Measurements from ENCODE around the gene KRTAP10-5.

KRTAP10-5 gene

DNA sequence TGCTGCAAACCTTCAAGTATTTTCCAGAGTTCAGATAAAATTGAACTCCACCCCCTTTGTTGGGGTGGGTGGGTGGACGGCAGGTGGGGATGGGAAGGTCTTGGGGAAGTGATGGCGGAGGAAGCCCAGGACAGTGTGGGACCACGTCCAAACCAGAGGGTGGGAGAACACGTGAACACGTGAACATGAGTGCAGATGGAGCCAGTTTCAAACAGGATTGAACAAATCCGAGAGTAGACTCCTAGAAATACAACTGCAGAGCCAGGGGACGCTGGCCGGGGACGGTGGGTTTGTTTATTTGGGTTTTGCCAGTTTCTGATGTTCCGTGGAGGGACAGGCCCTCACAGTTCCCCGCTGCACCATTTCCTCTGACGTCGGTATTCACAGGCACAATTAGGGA, 32.0 kb downstream of the KRTAP10-5 start:
- no peak for DNase-seq

DNA sequence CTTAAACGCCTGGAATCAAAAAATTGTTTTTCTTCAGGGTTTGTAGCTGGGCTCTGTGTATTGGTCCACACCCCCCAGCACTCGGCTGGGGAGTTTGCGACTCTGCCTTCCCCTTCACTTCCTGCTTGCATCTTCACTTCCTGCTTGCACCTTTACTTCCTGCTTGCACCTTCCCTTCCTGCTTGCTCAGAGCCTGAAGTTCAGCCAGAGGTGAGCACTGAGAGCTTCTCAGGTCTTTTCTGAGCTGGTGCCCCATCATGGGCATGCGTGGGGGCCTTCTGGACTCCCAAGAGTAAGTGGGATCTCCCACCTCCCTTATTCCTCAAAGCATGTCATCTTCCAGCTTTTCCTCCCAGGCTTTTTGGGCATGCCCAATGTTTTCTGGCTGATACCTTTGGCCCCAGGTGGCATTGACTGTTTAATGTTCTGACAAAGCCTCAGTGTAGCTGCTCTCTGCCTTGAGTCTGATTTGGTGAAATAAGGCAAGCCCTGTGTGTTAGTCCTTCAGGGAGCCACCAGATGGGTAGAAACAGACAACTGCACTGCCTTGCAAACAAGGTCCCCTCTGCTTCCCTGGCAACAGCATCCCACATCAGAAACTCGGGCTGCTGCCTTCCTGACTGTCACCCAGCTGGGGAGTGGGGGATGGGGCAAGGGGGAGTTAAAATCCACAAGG, 32.6 kb downstream of the KRTAP10-5 start:
- DNase-seq, result peak; percentile 47

DNA sequence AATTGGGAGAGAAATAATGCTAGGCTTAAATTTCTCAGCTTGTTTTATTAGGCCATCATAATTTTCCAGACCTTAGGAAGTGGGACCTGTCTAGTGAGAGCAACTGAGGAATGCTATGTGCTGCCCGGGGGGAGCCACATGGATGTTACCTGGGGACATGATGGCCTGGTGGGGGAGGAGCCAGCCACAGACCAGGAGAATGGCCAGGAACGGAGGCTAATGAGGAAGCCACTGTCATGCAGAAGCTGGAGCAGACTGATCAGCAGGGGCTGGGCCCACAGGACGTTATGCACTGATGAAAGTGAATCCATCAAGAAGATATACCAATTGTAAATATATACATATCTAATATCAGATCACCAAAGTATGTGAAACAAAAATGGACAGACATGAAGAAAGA, 35.8 kb downstream of the KRTAP10-5 start:
- DNase-seq, result no peak

GRCh38 chr21:44542716-44543115, 37.7 kb downstream of the KRTAP10-5 start:
- DNase-seq, result no peak

GRCh38 chr21:44540741-44541288, 39.6 kb downstream of the KRTAP10-5 start:
- DNase-seq, result no peak

DNA sequence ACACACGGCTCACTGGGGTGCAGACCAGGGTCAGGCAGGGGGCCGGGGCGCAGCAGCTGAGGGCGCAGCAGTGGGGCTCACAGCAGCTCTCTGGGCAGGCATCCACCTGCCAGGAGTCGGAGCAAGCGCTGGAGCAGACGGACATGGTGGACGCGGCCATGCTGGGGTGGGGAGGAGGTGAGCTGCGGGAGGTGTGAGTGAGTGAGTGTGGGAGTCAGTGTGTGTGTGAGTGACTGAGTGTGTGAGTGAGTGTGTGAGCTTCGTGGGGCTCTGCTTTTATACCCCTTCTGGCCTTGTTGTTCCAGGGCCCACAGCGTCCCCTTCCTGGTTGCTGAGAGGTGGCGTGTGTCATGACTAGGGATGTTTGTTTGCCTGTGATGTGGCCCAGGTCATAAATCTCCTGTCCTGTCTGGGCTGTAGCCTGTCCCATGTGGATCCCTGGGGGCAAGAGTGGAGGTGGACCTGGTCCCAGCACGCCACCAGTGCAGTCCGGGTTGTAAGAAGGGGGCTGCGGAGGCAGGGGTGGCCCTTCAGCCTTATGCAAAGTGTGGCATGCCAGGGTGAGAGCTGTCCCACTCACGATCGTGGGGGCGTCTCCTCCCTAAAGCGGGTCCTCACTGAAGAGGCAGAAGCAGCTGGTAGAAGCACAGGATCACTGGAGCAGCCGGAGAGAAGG, 40.3 kb downstream of the KRTAP10-5 start, which contains the start of gene KRTAP10-1:
TSS of gene KRTAP10-1 (minus strand) at position 205 of the 676 bp plus-strand sequence. CDS start at position 160, 45 bp downstream.
- no peak for DNase-seq

GRCh38 chr21:44539046-44539445, 41.4 kb downstream of the KRTAP10-5 start:
- no peak for DNase-seq

- DNase-seq, result no peak
These were observed 42.2 kb downstream of the KRTAP10-5 start for GRCh38 chr21:44537930-44538911.

GRCh38 chr21:44535963-44536362, 44.4 kb downstream of the KRTAP10-5 start:
- no peak for DNase-seq

DNA sequence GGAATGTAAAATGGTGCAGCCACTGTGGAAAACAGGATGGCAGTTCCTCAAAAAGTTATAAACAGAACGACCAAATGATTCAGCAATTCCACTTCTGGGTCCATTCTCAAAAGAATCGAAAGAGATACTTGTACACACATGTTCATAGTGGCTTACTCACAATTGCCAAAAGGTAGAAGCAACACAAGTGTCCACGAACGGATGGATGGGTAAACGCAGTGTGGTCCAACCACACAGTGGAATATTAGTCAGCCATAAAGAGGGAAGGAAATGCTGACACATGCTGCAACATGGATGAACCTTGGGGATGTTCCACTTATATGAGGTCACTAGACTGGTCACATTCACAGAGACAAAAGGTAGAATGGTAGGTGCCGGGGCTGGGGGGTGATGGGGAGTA, 45.7 kb downstream of the KRTAP10-5 start:
- DNase-seq, result no peak

DNA sequence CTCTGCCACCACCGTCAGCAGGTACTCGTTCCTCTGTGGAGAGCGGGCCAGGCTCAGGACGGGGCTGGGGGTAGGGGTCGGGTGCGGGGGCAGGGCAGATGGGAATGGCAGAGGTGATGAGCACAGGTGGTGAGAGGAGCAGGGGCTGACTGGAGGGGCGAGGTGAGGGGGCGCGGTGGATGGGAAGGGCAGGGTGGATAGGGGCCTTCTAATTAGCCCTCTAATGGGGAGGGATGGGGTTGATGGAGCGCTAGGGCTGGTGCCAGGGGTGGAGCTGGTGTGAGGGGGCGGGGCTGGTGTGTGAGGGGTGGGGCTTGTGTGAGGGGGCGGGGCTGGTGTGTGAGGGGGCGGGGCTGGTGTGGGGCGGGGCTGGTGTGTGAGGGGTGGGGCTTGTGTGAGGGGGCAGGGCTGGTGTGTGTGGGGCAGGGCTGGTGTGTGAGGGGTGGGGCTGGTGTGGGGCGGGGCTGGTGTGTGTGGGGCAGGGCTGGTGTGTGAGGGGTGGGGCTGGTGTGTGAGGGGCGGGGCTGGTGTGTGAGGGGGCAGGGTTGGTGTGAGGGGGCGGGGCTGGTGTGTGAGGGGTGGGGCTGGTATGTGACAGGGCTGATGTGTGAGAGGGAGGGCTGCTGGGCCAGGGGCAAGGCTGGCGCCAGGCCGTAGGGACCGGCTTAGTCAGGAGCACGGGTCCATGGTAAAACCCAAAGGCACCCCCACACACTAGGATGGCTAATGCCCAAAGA, 46.3 kb downstream of the KRTAP10-5 start:
- no peak for DNase-seq

GRCh38 chr21:44533121-44533890, 47.1 kb downstream of the KRTAP10-5 start:
- no peak for DNase-seq

- DNase-seq, result no peak
These were observed 47.7 kb downstream of the KRTAP10-5 start for GRCh38 chr21:44532712-44533111.

- no peak for DNase-seq
These were observed 48.5 kb downstream of the KRTAP10-5 start for GRCh38 chr21:44531606-44532564.

DNA sequence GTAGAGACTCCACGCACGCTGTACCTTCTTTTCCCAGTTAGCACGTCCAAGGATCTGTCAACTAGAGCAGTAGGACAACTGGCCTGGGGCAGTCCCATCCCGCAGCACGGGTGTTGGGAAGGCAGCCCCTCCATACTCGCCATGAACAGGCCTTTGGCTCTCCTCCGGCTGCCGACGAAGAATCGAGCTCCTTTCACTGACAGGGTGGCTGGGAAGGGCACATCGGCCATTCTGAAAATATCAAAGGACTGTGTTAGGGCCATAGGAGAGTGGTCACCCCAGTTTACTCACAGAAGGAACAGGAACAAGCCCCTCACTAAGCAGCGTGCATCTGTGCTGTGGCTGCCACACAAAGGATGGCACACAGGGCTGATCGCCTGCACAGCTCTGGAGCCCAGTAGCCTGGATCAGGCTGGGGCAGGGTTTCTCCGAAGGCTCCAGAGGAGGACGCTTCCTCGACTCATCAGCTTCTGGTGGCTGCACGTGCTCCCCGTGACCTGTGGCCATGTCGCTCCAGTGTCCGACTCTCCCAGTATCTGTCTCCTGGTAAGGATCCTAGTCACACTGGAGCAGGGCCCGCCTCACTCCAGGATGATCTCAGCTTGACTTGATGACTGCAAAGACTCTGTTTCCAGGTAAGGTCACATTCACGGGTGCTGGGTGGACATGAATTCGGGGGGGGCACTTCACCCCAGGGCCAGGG, 49.4 kb downstream of the KRTAP10-5 start:
- no peak for DNase-seq

GRCh38 chr21:44530221-44530902, 50.0 kb downstream of the KRTAP10-5 start:
- peak; percentile 7 for DNase-seq

DNA sequence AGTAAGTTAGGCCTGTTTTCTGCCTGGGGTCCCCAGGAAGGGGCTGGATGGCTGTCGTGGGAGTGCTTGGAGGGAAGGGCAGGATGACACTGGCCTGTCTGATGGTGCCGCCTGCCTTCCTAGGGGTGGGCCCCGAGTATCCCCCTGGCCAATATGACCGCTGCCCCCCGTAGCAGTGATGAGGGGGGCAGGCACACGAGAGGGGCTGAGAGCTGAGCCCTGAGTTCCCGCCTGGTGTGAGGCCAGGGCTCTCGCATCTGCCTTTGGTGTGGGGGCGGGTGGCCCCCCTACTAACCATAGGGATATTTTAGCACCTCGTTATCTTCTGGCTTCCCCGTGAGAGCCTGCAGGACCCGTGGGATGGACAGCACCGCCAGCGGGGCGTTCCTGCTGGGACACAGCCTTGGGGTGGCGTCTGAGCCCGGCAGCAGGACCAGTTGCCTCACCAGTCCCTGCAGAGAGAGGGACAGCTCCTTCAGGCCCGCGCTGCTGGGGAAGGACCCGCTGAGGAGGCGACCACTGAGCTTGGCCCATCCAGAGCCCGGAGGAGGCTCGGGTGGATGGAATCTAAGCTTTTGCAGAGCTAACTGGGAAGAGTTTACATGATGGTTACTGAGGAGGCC, 50.8 kb downstream of the KRTAP10-5 start:
- DNase-seq, result peak; percentile 8
